CD4-positive, alpha-beta T cell (primary cell): ENCODE measurements around the gene MRPL1. TPM values are rescaled to one million over a fixed set of nuclear protein-coding genes. Genes with fewer than 3 reads are reported as not detected.
A peak's percentile ranks its signal among the peaks of the same experiment; 100 is the strongest.

Source experiments
- ATAC-seq: fragments of 200-7000 bp; cut with Tn5 transposase; one replicate; pipeline ENCODE4 v1.10.0; 2022; ENCODE audit warnings: mild to moderate bottlenecking; ENCODE audit not compliant: poor library complexity
- CTCF ChIA-PET: fragments of 350-600 bp; sonication (Branson Sonifier 250); formaldehyde crosslinking; loops from one replicate; lab custom pipeline; 2021; ENCODE audit warnings: antibody characterized with exemption, inconsistent platforms; lab: Charles Lee
- POLR2A ChIA-PET: fragments of 350-600 bp; sonication (Branson Sonifier 250); formaldehyde crosslinking; loops from one replicate; lab custom pipeline; 2021; ENCODE audit warnings: antibody characterized with exemption, inconsistent platforms; lab: Charles Lee
- DNase-seq, 14 experiments: peaks; one replicate each; pipeline ENCODE4 v3.0.0-alpha.2; 2013 to 2020; ENCODE audit warnings: mixed read lengths in 2 of 14
- H3K27ac ChIP-seq, 2 donors: one replicate each; pipeline versions ENCODE4 v1.5.1 to v1.7.0; 2013; ENCODE audit warnings: low read length in 2 of 2, low read depth in 1 of 2, mild to moderate bottlenecking in 1 of 2
- H3K27me3 ChIP-seq, 2 experiments: 1 replicate in 1 of 2; 2 replicates in 1 of 2; pipeline versions ENCODE4 v1.6.1 to v1.7.0; 2013; ENCODE audit warnings: low read length in 2 of 2, control low read depth in 1 of 2, mild to moderate bottlenecking in 1 of 2, moderate library complexity in 1 of 2; ENCODE audit not compliant: insufficient read depth in 2 of 2, control insufficient read depth in 1 of 2
- H3K36me3 ChIP-seq: one replicate; pipeline ENCODE4 v1.6.1; 2013; ENCODE audit warnings: low read length, control low read depth; ENCODE audit not compliant: insufficient read depth
- H3K4me1 ChIP-seq: one replicate; pipeline ENCODE4 v1.6.1; 2013; ENCODE audit warnings: low read length, control low read depth; ENCODE audit not compliant: insufficient read depth
- H3K4me3 ChIP-seq: one replicate; pipeline ENCODE4 v1.5.1; 2013; ENCODE audit warnings: mild to moderate bottlenecking, low read length, moderate library complexity
- H3K9me3 ChIP-seq, 2 experiments: 1 replicate in 1 of 2; 2 replicates in 1 of 2; pipeline versions ENCODE4 v1.6.1 to v1.7.0; 2013; ENCODE audit warnings: low read length in 2 of 2, mild to moderate bottlenecking in 2 of 2, control low read depth in 1 of 2, moderate library complexity in 1 of 2; ENCODE audit not compliant: control insufficient read depth in 1 of 2, insufficient read depth in 1 of 2
- H3K27ac Mint-ChIP-seq: one replicate; pipeline ENCODE4 v1.8.0; 2020; ENCODE audit warnings: mixed read lengths
- H3K27me3 Mint-ChIP-seq: one replicate; pipeline ENCODE4 v1.8.0; 2021; ENCODE audit warnings: mixed read lengths
- H3K36me3 Mint-ChIP-seq: one replicate; pipeline ENCODE4 v1.8.0; 2021; ENCODE audit warnings: low read depth, mixed read lengths
- H3K4me1 Mint-ChIP-seq: one replicate; pipeline ENCODE4 v1.8.0; 2021; ENCODE audit warnings: low read depth, mixed read lengths
- H3K4me3 Mint-ChIP-seq: one replicate; pipeline ENCODE4 v1.8.0; 2020; ENCODE audit warnings: mild to moderate bottlenecking, mixed read lengths
- H3K9me3 Mint-ChIP-seq: one replicate; pipeline ENCODE4 v1.8.0; 2020; ENCODE audit warnings: mixed read lengths
- CTCF ChIP-seq: fragments of 200-600 bp; IDR thresholded peaks from one replicate; pipeline ENCODE4 v1.8.0; 2022; ENCODE audit warnings: antibody characterized with exemption, mild to moderate bottlenecking
- intact Hi-C, 2 experiments: fragments of 100-400 bp; cut with DNase I in 1 of 2; cut with micrococcal nuclease in 1 of 2; formaldehyde crosslinking; loops; one replicate each; pipeline versions ENCODE4 v1.15.1 to v1.9.0; 2023 to 2025; cut with DNase I, micrococcal nuclease
- total RNA-seq, 174 experiments: library from RNA in 2 of 174; stranded (reverse) in 2 of 174; gene quantifications; one replicate each; pipeline ENCODE4 v1.2.3 and lab custom pipeline; 2021 to 2026

The MRPL1 gene
- total RNA-seq, 2 experiments from 2014 or later, result 14.8 to 17.5 TPM

GRCh38 chr4:77958897-77959296 is 96.3 kb downstream of the MRPL1 start:
- POLR2A ChIA-PET, result no interaction called here
- Mint-ChIP-seq H3K27me3 (no peaks in the 10 kb centered on the region), H3K36me3 (peaks cover 13% of the 10 kb centered on the region), H3K9me3 (no peaks in the 10 kb centered on the region), H3K4me1 (peaks cover 7% of the 10 kb centered on the region), H3K4me3 (no peak overlapping the region), H3K27ac (no peak overlapping the region)
- no peak for TF ChIP-seq CTCF
- no peak overlapping the region for H3K27ac ChIP-seq
- no peaks in the 10 kb centered on the region for H3K4me1 ChIP-seq
- no peak for DNase-seq
- CTCF ChIA-PET, result no interaction called here
- intact Hi-C loops, result loop anchor here (1.0 to 2.0 kb wide), 2 partner anchors 905 to 906 kb away; no protein-coding TSS in a partner anchor
- H3K36me3 ChIP-seq, result peaks cover 4% of the 10 kb centered on the region
- ATAC-seq, result no peak
- H3K27me3 ChIP-seq, result no peaks in the 10 kb centered on the region
- no peak overlapping the region for H3K4me3 ChIP-seq
- H3K9me3 ChIP-seq, result no peaks in the 10 kb centered on the region

GRCh38 chr4:77959566-77960338 is 97.1 kb downstream of the MRPL1 start:
- no peaks in the 10 kb centered on the region for H3K4me1 ChIP-seq
- no peak overlapping the region for H3K4me3 ChIP-seq
- Mint-ChIP-seq H3K4me3 (no peak overlapping the region), H3K4me1 (peaks cover 7% of the 10 kb centered on the region), H3K36me3 (peaks cover 4% of the 10 kb centered on the region), H3K9me3 (no peaks in the 10 kb centered on the region), H3K27ac (no peak overlapping the region), H3K27me3 (no peaks in the 10 kb centered on the region)
- CTCF ChIA-PET, result interaction anchor here (0.8 kb wide), 1 partner anchor 142 kb away, joined by 3 read pairs; no protein-coding TSS in a partner anchor
- peak in 3 of 14 experiments; percentile 30 to 54 (median 45) for DNase-seq
- intact Hi-C loops, result loop anchor here (1.0 to 10.0 kb wide), 3 partner anchors 555 to 905 kb away; no protein-coding TSS in a partner anchor
- TF ChIP-seq CTCF, result peak; percentile 72
- H3K9me3 ChIP-seq, result no peaks in the 10 kb centered on the region
- POLR2A ChIA-PET, result no interaction called here
- peaks cover under 1% of the 10 kb centered on the region for H3K36me3 ChIP-seq
- ATAC-seq, result no peak
- H3K27ac ChIP-seq, result no peak overlapping the region
- H3K27me3 ChIP-seq, result no peaks in the 10 kb centered on the region

GRCh38 chr4:77960367-77960766 is 97.7 kb downstream of the MRPL1 start:
- Histone ChIP-seq H3K27ac (no peak overlapping the region), H3K4me1 (no peaks in the 10 kb centered on the region), H3K27me3 (no peaks in the 10 kb centered on the region), H3K9me3 (no peaks in the 10 kb centered on the region), H3K36me3 (no peaks in the 10 kb centered on the region), H3K4me3 (no peak overlapping the region)
- Mint-ChIP-seq H3K27ac (no peak overlapping the region), H3K9me3 (no peaks in the 10 kb centered on the region), H3K4me1 (peaks cover 7% of the 10 kb centered on the region), H3K27me3 (no peaks in the 10 kb centered on the region), H3K36me3 (no peaks in the 10 kb centered on the region), H3K4me3 (no peak overlapping the region)
- no peak for TF ChIP-seq CTCF
- POLR2A ChIA-PET, result no interaction called here
- DNase-seq (no peak), ATAC-seq (no peak)
- CTCF ChIA-PET, result interaction anchor here (0.8 kb wide), 1 partner anchor 143 kb away, joined by 3 read pairs; no protein-coding TSS in a partner anchor
- intact Hi-C loops, result loop anchor here in 1 of 2 experiments (10.0 kb wide), 1 partner anchor 554 kb away; no protein-coding TSS in a partner anchor
